GM12875 (cell line): ENCODE measurements around the gene SPATA33.
A peak's percentile ranks its signal among the peaks of the same experiment; 100 is the strongest.
"Not testable (repeated sequence)": the region's sequence is repeated elsewhere in the genome, so short reads cannot be mapped to it uniquely, and the experiment has no call there.

Source experiments
- H3K4me3 ChIP-seq: one replicate; pipeline ENCODE4 v1.5.1; 2011; ENCODE audit warnings: low read depth, low read length, control low read depth
- CTCF ChIP-seq: IDR thresholded peaks from 2 replicates; pipeline ENCODE4 v1.5.1; 2011; ENCODE audit warnings: low read depth, mild to moderate bottlenecking, control low read depth, inconsistent platforms, low read length, moderate library complexity, borderline replicate concordance; ENCODE audit not compliant: insufficient read depth

The SPATA33 gene

GRCh38 chr16:89686520-89687091 lies 29.0 kb downstream of the SPATA33 start, which contains the start of gene CDK10:
TSS of gene CDK10 (plus strand) at chr16:89686689. CDS start at chr16:89686711, 22 bp downstream.
- peak within 1 kb of the TSS; percentile 93 for H3K4me3 ChIP-seq
- TF ChIP-seq CTCF: no peak

- peak overlapping the region; percentile 93 for H3K4me3 ChIP-seq
- no peak for TF ChIP-seq CTCF
Measured at GRCh38 chr16:89687092-89687940, 29.7 kb downstream of the SPATA33 start.

GRCh38 chr16:89688395-89688794 lies 30.8 kb downstream of the SPATA33 start:
- H3K4me3 ChIP-seq: no peak overlapping the region
- no peak for TF ChIP-seq CTCF

GRCh38 chr16:89689142-89689541 lies 31.5 kb downstream of the SPATA33 start:
- TF ChIP-seq CTCF: no peak
- H3K4me3 ChIP-seq: no peak overlapping the region

GRCh38 chr16:89689621-89690020 lies 32.0 kb downstream of the SPATA33 start:
- not testable (repeated sequence) for H3K4me3 ChIP-seq

GRCh38 chr16:89690392-89690901 lies 32.8 kb downstream of the SPATA33 start:
- TF ChIP-seq CTCF: no peak

GRCh38 chr16:89691231-89691985 lies 33.8 kb downstream of the SPATA33 start:
- TF ChIP-seq CTCF: no peak
- no peak overlapping the region for H3K4me3 ChIP-seq

More at GRCh38 chr16:89690392-89690901, 32.8 kb downstream of the SPATA33 start:
- H3K4me3 ChIP-seq: no peak overlapping the region
